Measurements from ENCODE around the gene RIMKLB.

Gene RIMKLB

DNA sequence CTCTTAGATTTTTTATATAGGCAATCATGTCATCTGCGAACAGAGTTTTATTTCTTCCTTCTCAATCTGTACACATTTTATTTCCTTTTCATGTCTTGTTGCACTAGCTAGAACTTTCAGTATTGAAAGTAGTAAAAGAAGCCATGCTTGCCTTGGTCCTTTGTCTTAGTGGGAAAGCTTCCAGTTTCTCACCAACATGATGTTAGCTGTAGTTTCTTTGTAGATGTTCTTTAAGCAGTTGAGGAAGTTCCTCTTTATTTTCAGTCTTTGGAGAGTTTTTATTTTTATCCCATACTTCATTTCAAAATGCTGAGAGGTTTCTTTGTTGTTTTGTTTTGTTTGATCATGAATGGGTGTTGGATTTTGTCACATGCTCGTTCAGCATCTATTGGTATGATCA is 12.7 kb upstream of the RIMKLB start:
- DNase-seq (ENCODE audit: low spot score) = no peak
- TF ChIP-seq, protein P1, sequence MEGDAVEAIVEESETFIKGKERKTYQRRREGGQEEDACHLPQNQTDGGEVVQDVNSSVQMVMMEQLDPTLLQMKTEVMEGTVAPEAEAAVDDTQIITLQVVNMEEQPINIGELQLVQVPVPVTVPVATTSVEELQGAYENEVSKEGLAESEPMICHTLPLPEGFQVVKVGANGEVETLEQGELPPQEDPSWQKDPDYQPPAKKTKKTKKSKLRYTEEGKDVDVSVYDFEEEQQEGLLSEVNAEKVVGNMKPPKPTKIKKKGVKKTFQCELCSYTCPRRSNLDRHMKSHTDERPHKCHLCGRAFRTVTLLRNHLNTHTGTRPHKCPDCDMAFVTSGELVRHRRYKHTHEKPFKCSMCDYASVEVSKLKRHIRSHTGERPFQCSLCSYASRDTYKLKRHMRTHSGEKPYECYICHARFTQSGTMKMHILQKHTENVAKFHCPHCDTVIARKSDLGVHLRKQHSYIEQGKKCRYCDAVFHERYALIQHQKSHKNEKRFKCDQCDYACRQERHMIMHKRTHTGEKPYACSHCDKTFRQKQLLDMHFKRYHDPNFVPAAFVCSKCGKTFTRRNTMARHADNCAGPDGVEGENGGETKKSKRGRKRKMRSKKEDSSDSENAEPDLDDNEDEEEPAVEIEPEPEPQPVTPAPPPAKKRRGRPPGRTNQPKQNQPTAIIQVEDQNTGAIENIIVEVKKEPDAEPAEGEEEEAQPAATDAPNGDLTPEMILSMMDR (conservative IDR thresholded peaks at IDR 0.05; ENCODE audit: low read depth) = no peak
- CTCF ChIA-PET = no interaction called here
- POLR2A ChIA-PET (ENCODE audit: low non-redundant PET) = no interaction called here
- no peak overlapping the region for H3K27ac ChIP-seq

DNA sequence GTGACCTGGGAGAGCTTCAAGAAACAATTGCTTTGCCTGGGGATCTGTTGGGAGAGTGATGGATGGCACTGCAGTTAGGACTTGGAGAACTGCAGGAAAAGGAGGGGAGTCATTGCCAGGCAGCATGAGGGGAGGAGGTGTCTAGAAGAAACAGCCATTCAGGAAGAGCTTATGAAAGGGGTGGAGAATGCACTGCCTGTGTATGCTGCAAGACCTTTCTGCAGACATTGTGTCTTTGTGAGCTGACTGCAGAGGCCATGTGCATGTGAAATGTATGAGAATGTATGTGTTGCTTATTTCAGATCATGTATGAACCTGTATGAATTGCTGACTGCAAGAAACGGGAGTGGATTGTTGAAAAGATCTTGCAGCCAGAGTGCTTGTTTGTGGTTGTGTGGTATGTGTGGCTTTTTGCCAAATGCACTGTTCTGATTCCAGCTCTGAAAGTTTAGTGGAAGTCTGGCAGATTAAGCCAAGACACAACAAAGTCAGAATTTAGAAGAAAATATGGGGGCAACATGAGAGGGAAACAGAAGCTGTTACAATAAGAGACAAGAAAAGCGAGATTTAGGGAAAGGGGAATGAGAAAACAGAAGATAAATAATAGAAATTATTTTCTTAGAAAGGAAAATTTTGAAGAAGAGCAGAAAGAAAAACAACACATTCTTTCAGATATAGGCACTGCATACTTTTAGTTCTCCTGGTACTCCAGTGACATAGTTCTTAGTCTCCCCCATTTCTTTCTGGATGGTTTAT is 9.8 kb upstream of the RIMKLB start:
- TF ChIP-seq, protein P1 (conservative IDR thresholded peaks at IDR 0.05; ENCODE audit: low read depth) = no peak
- no peak overlapping the region for H3K27ac ChIP-seq
- peak; percentile 48 for DNase-seq (ENCODE audit: low spot score)
- CTCF ChIA-PET = interaction anchor here (2.0 kb wide), 1 partner anchor 202 kb away, joined by 5 read pairs; no protein-coding TSS in a partner anchor
- POLR2A ChIA-PET (ENCODE audit: low non-redundant PET) = no interaction called here

DNA sequence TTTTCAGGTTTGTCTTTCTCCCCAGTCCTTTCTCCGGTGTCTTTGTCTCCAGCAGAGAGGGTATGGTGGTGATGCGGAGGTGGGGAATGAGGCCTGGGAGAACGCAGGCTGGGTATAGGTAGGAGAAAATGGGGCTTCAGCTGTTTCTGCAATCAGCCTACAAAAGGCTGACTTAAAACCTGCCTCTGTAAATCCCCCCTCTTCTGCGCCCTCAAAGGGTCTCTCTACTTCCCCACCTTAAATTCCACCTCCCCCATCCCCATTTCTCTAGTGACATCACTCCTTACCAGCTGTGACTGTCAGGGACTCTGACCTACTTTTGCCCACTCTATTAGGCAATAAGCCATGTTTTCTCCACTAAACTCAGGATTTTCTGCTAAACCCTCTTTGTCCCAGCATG is 8.1 kb upstream of the RIMKLB start:
- ChIA-PET POLR2A (ENCODE audit: low non-redundant PET) (no interaction called here), CTCF (no interaction called here)
- H3K27ac ChIP-seq = no peak overlapping the region
- TF ChIP-seq, protein P1 (conservative IDR thresholded peaks at IDR 0.05; ENCODE audit: low read depth) = no peak
- no peak for DNase-seq (ENCODE audit: low spot score)

DNA sequence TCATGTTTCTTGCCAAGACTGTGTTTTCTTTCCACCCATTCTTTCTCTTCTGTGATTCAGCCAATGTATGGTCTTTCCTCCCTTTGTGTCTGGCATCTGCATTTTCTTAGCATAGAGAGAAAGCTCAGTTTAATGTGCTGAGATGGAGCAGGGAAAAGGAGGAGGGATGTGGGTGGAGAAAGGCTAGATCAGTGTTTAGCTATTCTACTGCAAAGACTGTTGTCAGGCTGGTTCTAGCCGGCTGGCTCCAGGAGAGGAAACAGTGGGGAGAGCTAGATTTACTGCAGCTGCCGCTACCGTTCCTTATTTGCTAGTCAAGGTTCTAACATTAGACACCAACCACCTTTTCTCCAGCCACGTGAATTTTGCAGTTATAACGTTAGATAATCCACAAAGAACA is 5.2 kb upstream of the RIMKLB start:
- ChIA-PET POLR2A (ENCODE audit: low non-redundant PET) (no interaction called here), CTCF (no interaction called here)
- no peak overlapping the region for H3K27ac ChIP-seq

DNA sequence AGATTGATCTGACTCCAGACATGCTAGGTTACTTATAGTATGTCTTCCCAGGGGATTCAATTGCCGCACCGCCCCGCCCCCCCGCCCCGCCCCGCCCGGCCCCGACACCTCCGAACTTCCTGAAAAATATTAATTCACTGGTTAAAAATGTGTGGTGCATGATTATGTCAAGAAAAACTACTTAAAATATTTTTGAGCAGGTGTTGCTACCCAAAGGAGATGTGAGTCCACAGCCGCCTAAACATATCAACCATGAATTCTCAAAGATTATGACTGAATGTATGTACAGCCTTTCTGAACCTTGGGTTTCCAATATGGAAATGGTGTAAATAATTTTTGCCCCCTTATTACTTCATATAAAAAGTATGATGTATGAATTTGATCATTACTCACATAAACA is 2.7 kb upstream of the RIMKLB start:
- CTCF ChIA-PET = interaction anchor here (0.6 kb wide), 1 partner anchor 244 kb away, joined by 8 read pairs; no protein-coding TSS in a partner anchor
- POLR2A ChIA-PET (ENCODE audit: low non-redundant PET) = no interaction called here
- no peak overlapping the region for H3K27ac ChIP-seq
- no peak for DNase-seq (ENCODE audit: low spot score)
- TF ChIP-seq, protein P1 (conservative IDR thresholded peaks at IDR 0.05; ENCODE audit: low read depth) = no peak

More for the DNA sequence above, 5.2 kb upstream of the RIMKLB start:
- TF ChIP-seq, protein P1 (conservative IDR thresholded peaks at IDR 0.05; ENCODE audit: low read depth) = no peak
- DNase-seq (ENCODE audit: low spot score) = no peak

DNA sequence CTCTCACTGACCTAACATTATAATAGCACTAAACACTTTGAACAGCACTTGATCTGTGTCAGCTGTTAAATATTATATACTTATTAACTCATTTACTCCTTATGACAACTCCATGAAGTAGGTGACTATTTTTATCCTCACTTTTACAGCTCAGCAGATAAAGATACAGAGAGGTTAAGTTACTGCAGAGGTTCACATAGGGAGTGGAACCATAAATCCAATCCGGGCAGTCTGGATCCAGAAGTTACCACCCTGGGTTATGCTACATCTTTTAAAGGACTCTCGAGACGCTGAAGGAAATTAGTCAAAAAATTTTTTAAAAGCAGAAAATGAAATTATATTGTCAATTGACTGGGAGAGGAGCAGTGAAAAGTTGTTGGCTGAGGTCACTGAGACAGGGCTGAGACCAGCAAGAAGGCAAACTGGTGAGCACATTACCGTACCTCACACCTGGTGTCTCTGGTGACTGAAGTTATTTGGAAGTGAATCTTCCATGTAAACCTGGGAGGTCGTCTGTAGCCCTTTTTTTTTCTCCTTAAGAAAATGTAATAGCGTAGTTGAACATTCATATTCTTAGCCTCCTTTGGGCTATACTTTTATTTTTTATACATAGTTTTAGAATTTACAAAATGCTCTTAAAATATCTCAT is 1.2 kb upstream of the RIMKLB start:
- H3K27ac ChIP-seq = no peak overlapping the region
- no peak for DNase-seq (ENCODE audit: low spot score)
- ChIA-PET POLR2A (ENCODE audit: low non-redundant PET) (no interaction called here), CTCF (no interaction called here)
- TF ChIP-seq, protein P1 (conservative IDR thresholded peaks at IDR 0.05; ENCODE audit: low read depth) = no peak
